B cell (primary cell): ENCODE results near the gene PHF20.

Experiments
- EZH2 ChIP-seq: IDR thresholded peaks from 2 replicates; pipeline ENCODE4 v1.6.1; 2012; ENCODE audit warnings: borderline replicate concordance, low read depth, mild to moderate bottlenecking, moderate library complexity, low read length; ENCODE audit not compliant: insufficient read depth, poor library complexity, severe bottlenecking
- TF ChIP-seq, protein P1 (sequence below): fragments of 200-600 bp; IDR thresholded peaks from one replicate; pipeline ENCODE4 v1.8.0; 2022; ENCODE audit warnings: antibody characterized with exemption, mild to moderate bottlenecking

DNA sequence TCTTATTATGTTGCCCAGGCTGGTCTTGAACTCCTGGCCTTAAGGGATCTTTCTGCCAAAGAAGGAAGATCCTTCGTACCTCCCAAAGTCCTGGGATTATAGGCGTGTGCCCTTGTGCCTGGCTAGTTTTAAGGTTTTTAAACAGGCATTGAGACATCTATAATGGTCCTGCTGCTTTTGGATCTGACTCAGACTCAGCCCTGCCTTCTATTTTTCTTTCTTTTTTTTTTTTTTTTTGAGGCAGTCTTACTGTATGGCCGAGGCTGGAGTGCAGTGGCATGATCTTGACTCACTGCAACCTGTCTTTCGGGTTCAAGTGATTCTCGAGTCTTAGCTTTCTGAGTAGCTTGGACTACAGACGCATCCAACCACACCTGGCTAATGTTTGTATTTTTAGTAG, 73.7 kb downstream of the PHF20 start:
- TF ChIP-seq, protein P1, sequence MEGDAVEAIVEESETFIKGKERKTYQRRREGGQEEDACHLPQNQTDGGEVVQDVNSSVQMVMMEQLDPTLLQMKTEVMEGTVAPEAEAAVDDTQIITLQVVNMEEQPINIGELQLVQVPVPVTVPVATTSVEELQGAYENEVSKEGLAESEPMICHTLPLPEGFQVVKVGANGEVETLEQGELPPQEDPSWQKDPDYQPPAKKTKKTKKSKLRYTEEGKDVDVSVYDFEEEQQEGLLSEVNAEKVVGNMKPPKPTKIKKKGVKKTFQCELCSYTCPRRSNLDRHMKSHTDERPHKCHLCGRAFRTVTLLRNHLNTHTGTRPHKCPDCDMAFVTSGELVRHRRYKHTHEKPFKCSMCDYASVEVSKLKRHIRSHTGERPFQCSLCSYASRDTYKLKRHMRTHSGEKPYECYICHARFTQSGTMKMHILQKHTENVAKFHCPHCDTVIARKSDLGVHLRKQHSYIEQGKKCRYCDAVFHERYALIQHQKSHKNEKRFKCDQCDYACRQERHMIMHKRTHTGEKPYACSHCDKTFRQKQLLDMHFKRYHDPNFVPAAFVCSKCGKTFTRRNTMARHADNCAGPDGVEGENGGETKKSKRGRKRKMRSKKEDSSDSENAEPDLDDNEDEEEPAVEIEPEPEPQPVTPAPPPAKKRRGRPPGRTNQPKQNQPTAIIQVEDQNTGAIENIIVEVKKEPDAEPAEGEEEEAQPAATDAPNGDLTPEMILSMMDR = no peak
- TF ChIP-seq EZH2 = no peak
